NOMO-1 treated with dmso at 0.1 percent for 144 hours (cell line): Measurements from ENCODE around the gene MAP1S.

Experiments used
- DNase-seq: peaks from one replicate; lab custom pipeline; 2025; ENCODE audit not compliant: unreplicated experiment; lab: John Stamatoyannopoulos, UW

MAP1S gene

GRCh38 chr19:17688853-17689595 lies 30.3 kb upstream of the MAP1S start:
- DNase-seq, result no peak

GRCh38 chr19:17692566-17692965 lies 26.7 kb upstream of the MAP1S start:
- no peak for DNase-seq

DNA sequence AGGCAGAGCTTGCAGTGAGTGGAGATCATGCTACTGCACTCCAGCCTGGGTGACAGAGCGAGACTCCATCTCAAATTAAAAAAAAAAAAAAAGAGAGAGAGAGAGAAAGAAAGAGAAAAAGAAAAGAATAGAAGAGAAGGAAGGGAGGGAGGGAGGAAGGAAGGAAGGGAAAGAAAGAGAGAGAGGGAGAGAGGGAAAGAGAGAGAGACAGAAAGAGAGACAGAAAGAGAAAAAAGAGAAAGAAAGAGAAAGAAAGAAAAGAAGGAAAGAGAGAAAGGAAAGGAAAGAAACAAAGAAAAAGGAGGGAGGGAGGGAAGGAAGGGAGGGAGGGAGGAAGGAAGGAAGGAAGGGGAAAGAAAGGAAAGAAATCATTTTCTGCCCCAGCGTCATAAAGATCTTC lies 24.1 kb upstream of the MAP1S start:
- DNase-seq, result no peak

DNA sequence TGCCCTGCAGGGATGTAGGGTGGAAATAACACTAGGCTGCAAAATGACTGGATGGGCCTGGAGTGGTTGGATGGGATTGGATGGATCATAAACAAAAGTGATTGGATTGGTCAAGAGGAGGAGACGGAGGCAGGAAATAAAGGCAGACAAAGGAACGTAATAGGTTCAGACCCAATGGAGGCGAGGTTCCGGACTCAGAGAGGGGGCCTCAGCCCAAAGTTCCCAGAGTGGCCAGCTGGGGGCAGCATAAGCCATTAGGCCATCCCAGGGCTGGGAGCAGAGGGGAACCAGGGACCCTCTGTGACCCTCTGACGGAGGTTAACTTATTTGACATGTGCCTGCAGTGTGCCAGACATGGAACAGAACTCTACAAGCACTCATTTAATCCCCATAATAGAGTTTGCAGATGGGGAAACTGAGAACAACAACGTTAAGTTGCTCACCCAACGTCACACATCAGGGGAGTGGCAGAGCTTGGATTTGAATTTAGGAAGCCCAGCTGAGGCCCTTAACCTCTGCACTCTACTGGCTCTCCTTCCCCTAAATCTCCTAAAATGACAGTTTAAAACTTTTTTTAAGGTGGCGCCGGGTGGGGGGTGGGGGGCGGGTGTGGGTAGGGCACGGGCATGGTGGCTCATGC lies 15.3 kb upstream of the MAP1S start:
- no peak for DNase-seq

- DNase-seq, result no peak
These were observed 12.5 kb upstream of the MAP1S start for GRCh38 chr19:17706750-17707181.

GRCh38 chr19:17711851-17712250 lies 7.4 kb upstream of the MAP1S start:
- DNase-seq, result no peak

DNA sequence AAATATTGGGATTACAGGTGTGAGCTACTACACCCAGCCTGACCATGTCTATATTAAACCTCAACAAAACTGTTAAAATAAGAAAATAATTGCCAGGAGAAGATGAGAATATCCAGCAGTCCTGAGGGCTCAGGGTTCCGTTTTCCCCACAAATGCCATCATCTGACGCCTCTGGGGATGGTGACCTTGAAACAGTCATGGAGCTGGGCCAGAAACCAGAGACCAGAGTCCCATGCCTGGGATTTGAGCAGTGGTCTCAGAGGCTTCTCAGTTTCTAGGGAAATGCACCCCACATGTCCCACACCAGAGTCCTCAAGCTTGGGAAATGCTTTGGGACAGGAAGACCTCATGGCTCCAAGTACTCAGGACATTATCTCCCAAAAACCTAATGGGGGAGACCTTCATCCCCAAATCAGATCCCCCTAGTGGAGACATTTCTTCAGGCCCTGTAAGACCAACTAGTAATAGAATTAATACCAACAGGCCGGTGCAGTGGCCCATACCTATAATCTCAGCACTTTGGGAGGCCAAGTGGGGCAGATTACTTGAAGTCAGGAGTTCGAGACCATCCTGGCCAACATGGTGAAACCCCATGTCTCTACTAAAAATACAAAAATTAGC lies 2.9 kb upstream of the MAP1S start:
- no peak for DNase-seq

GRCh38 chr19:17718550-17718946 lies 732 bp upstream of the MAP1S start:
- no peak for DNase-seq

DNA sequence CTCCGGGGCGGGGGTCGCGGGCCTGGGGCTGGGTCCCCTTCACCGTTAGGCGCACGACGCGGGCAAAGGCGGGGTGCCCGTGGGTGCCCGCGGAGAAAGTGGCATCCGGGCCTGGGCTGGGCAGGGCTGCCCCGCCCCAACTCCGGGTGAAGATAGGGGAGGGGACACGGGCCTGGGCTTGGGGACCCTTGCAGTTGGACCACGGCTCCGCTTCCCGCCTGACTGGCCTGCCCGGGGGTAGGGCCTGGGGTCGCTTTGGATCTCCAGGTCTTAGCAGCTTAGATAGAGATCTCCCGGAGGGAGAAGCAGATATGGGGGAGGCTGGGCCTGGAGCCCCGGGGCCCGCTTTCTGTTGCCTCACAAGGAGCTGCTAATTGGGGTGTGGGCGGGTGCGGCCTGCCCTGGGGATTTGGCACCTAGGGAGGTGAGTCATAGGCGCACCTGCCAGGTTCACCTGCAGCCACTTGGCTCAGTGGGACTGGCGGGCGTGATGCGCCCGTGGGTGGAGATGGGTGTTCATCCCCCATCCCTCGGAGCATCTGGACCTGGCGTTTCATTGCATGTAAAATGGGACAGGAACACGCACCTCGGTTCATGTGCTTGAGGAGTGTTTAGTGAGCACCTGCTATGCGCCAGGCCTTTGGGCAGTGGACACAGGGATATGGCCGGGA lies 585 bp downstream of the MAP1S start:
- no peak for DNase-seq

DNA sequence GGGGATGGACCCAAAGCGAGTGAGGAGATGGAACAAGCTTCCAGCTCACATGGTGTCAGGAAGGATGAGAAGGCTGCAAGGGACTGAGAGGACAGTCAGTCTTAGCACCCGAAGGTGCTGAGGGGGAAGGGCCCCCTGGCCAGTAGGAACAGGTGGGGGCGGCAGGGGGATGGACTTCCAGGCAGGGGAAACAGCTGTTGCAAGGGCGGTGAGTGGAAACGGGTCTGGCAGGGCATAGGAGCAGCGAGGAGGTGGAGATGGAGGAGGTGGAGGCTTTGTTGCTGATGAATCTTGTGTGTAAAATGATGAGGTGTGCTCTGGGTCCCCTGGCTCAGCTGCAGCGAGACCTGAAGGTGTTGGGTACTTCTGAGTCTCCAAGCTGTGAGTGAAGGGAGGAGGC lies 1.2 kb downstream of the MAP1S start:
- DNase-seq, result no peak

- no peak for DNase-seq
These were observed 1.9 kb downstream of the MAP1S start for GRCh38 chr19:17721111-17721628.

- DNase-seq, result no peak
These were observed 2.5 kb downstream of the MAP1S start for GRCh38 chr19:17721821-17722220.

- DNase-seq, result no peak
These were observed 3.5 kb downstream of the MAP1S start for GRCh38 chr19:17722655-17723240.

DNA sequence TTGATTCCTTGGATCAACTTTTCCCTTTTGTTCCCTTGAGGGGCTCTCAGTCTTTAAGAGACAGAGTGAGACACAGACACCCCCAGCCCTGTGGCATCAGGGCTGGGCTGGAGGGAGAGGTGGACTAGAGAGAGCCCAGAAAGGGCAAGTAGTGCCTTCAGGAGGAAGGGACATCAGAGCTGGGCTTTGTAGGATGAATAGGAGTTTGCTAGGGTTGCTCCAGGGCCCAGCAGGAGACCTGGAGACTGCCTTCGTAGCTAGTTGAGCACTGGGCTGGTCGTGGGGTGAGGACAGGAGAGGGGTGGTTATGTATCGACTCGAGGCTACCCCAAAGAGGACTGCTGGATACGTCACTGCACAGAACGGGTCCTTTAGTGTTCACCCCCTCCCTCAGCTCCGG lies 5.4 kb downstream of the MAP1S start:
- DNase-seq, result no peak

DNA sequence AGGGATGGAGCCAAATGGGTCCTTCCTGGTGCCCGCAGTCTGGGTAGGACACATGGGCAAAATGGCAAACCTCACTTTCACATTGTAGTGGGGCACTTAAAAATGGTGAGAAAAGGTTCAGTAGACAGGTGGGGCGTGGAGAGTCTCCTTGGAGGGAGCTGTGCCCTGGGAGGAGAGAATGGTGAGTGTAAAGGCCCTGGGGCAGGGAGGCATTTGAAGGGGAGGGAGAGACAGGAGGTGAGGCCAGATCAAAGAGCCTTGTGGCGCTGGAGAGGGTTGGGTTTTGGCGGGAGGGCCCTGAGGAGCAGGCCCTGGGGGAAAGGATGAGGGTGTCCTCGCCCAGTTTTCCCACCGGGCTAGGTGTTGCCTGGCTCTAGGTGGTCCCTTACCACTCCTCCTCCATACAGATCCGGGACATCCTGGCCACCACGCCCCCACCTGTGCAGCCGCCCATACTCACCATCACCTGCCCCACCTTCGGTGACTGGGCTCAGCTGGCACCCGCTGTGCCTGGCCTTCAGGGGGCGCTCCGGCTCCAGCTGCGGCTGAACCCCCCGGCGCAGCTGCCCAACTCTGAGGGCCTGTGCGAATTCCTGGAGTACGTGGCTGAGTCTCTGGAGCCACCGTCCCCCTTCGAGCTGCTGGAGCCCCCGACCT lies 6.3 kb downstream of the MAP1S start:
- DNase-seq, result no peak

- no peak for DNase-seq
These were observed 7.0 kb downstream of the MAP1S start for GRCh38 chr19:17726136-17726741.

DNA sequence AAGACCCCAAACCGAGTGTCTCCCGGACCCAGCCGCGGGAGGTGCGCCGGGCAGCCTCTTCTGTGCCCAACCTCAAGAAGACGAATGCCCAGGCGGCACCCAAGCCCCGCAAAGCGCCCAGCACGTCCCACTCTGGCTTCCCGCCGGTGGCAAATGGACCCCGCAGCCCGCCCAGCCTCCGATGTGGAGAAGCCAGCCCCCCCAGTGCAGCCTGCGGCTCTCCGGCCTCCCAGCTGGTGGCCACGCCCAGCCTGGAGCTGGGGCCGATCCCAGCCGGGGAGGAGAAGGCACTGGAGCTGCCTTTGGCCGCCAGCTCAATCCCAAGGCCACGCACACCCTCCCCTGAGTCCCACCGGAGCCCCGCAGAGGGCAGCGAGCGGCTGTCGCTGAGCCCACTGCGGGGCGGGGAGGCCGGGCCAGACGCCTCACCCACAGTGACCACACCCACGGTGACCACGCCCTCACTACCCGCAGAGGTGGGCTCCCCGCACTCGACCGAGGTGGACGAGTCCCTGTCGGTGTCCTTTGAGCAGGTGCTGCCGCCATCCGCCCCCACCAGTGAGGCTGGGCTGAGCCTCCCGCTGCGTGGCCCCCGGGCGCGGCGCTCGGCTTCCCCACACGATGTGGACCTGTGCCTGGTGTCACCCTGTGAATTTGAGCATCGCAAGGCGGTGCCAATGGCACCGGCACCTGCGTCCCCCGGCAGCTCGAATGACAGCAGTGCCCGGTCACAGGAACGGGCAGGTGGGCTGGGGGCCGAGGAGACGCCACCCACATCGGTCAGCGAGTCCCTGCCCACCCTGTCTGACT lies 7.9 kb downstream of the MAP1S start:
- no peak for DNase-seq

GRCh38 chr19:17727843-17728242 lies 8.6 kb downstream of the MAP1S start:
- DNase-seq, result no peak

DNA sequence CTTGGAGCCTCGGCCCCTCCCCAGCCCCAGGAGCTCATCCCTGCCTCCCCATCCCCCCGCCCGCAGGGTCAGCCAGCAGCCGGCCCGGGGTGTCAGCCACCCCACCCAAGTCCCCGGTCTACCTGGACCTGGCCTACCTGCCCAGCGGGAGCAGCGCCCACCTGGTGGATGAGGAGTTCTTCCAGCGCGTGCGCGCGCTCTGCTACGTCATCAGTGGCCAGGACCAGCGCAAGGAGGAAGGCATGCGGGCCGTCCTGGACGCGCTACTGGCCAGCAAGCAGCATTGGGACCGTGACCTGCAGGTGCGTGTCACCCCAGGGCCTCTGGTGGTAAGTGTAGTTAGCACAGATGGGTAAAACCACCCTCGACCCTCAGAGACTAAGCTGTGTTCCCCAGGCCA lies 13.8 kb downstream of the MAP1S start:
- DNase-seq, result no peak
